Activated naive CD8-positive, alpha-beta T cell treated with anti-CD3 and anti-CD28 coated beads, Interleukin-2, amount 50 U/mL, for 24 hours (primary cell): ENCODE measurements around the gene ARL17B.
"Not testable (repeated sequence)": the region's sequence is repeated elsewhere in the genome, so short reads cannot be mapped to it uniquely, and the experiment has no call there.

Experiments used
- ATAC-seq: fragments of 150-1000 bp; cut with Tn5 transposase; one replicate; pipeline ENCODE4 v1.10.0; 2021
- DNase-seq: peaks from one replicate; pipeline ENCODE4 v3.0.0; 2021
- H3K27ac Mint-ChIP-seq: one replicate; pipeline ENCODE4 v1.8.0; 2021; ENCODE audit warnings: mild to moderate bottlenecking, mixed read lengths
- H3K27me3 Mint-ChIP-seq: one replicate; pipeline ENCODE4 v1.8.0; 2021; ENCODE audit warnings: mixed read lengths
- H3K36me3 Mint-ChIP-seq: one replicate; pipeline ENCODE4 v1.8.0; 2021; ENCODE audit warnings: low read depth, mixed read lengths
- H3K4me1 Mint-ChIP-seq: one replicate; pipeline ENCODE4 v1.8.0; 2021; ENCODE audit warnings: mixed read lengths
- H3K4me3 Mint-ChIP-seq: one replicate; pipeline ENCODE4 v1.8.0; 2021; ENCODE audit warnings: mild to moderate bottlenecking, moderate library complexity, mixed read lengths
- H3K9me3 Mint-ChIP-seq: one replicate; pipeline ENCODE4 v1.8.0; 2021; ENCODE audit warnings: mixed read lengths

Gene ARL17B

GRCh38 chr17:46349060-46349459 lies 12.5 kb downstream of the ARL17B start:
- not testable (repeated sequence) for H3K9me3 Mint-ChIP-seq, DNase-seq, H3K4me3 Mint-ChIP-seq, ATAC-seq, H3K36me3 Mint-ChIP-seq, H3K27ac Mint-ChIP-seq, H3K4me1 Mint-ChIP-seq, H3K27me3 Mint-ChIP-seq

GRCh38 chr17:46348345-46348744 lies 13.2 kb downstream of the ARL17B start:
- H3K9me3 Mint-ChIP-seq, H3K27ac Mint-ChIP-seq, H3K27me3 Mint-ChIP-seq, DNase-seq, H3K36me3 Mint-ChIP-seq, H3K4me3 Mint-ChIP-seq, H3K4me1 Mint-ChIP-seq: not testable (repeated sequence)
- peak; percentile 43 for ATAC-seq

GRCh38 chr17:46342131-46342530 lies 19.4 kb downstream of the ARL17B start:
- H3K27me3 Mint-ChIP-seq, DNase-seq, H3K36me3 Mint-ChIP-seq, H3K9me3 Mint-ChIP-seq, H3K4me1 Mint-ChIP-seq, ATAC-seq, H3K4me3 Mint-ChIP-seq, H3K27ac Mint-ChIP-seq: not testable (repeated sequence)

GRCh38 chr17:46341220-46341619 lies 20.3 kb downstream of the ARL17B start:
- not testable (repeated sequence) for H3K36me3 Mint-ChIP-seq, H3K27me3 Mint-ChIP-seq, H3K27ac Mint-ChIP-seq, DNase-seq, H3K9me3 Mint-ChIP-seq, H3K4me3 Mint-ChIP-seq, ATAC-seq, H3K4me1 Mint-ChIP-seq

GRCh38 chr17:46294831-46295230 lies 66.7 kb downstream of the ARL17B start, which contains the start of gene LRRC37A:
Gene LRRC37A (plus strand): TSS chr17:46295131. CDS start chr17:46295134, 3 bp downstream.
- DNase-seq, H3K27me3 Mint-ChIP-seq, H3K4me3 Mint-ChIP-seq, H3K27ac Mint-ChIP-seq, H3K9me3 Mint-ChIP-seq, H3K36me3 Mint-ChIP-seq, ATAC-seq: not testable (repeated sequence)
- peaks cover 12% of the 10 kb centered on the region for H3K4me1 Mint-ChIP-seq

GRCh38 chr17:46291618-46292017 lies 69.9 kb downstream of the ARL17B start:
- Mint-ChIP-seq H3K4me1 (peaks cover 17% of the 10 kb centered on the region), H3K27ac (peak overlapping the region; percentile 32)
- not testable (repeated sequence) for H3K27me3 Mint-ChIP-seq, DNase-seq, H3K4me3 Mint-ChIP-seq, H3K9me3 Mint-ChIP-seq, ATAC-seq, H3K36me3 Mint-ChIP-seq

DNA sequence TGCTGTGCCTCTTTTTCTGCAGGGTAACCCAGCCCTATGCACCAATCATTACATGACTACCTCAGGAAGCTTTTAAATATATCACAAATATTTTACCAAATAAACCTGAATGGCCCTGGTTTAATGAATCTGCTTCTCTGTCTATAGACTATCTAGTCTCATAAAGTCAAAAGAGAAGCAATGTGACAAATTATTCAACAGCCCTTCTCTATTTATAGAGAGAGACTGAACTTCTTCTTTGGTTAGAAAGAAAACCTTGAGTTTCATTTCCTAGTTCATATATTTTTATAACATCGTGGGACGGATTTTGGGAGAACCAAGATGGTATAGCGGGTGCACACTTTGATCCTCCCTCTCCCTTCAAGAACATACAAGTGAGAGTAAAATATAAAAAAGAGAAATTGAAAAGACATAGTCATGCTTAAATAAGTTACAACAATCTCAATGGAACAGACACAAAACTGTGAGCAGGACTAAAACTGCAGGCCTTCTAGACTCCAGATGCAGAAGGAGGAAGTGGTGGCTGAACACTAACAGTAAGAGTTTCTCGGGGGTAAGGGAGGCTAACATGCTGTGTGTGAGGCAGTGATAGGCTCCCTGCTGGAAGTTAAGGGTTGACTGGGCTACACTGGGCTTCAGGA lies 70.5 kb downstream of the ARL17B start:
- H3K4me3 Mint-ChIP-seq, DNase-seq, H3K36me3 Mint-ChIP-seq, H3K27me3 Mint-ChIP-seq, H3K9me3 Mint-ChIP-seq: not testable (repeated sequence)
- peak; percentile 60 for ATAC-seq
- Mint-ChIP-seq H3K27ac (peak overlapping the region; percentile 32), H3K4me1 (peaks cover 17% of the 10 kb centered on the region)

- not testable (repeated sequence) for H3K36me3 Mint-ChIP-seq, DNase-seq, H3K4me3 Mint-ChIP-seq, ATAC-seq, H3K27me3 Mint-ChIP-seq, H3K9me3 Mint-ChIP-seq, H3K27ac Mint-ChIP-seq
- H3K4me1 Mint-ChIP-seq = peaks cover 40% of the 10 kb centered on the region
Measured at GRCh38 chr17:46287587-46287986, 74.0 kb downstream of the ARL17B start.

DNA sequence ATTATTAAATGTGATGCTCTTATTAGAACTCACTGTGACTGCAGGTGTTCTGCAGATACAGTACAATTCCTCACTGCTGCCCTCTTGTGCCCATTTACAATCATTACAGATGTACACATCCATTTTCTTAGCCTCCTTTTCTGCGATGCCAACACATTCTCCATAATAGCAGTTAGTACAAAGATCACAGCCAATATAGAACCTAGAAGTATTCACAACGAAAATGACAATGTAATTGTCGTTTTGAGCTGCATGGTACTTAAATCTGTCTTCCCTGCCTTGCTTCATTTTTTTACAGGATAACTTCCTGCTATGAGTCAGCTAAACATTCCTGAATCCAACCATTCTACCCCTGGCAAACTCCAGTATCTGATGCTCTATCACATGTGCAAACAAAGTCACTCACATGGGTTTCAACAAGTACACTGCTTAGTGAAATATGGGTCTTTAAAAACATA lies 74.8 kb downstream of the ARL17B start:
- H3K36me3 Mint-ChIP-seq, H3K4me3 Mint-ChIP-seq, H3K27me3 Mint-ChIP-seq, H3K27ac Mint-ChIP-seq, H3K9me3 Mint-ChIP-seq: not testable (repeated sequence)
- peaks cover 40% of the 10 kb centered on the region for H3K4me1 Mint-ChIP-seq
- ATAC-seq (peak; percentile 42), DNase-seq (peak; percentile 73)

- H3K9me3 Mint-ChIP-seq, ATAC-seq, H3K36me3 Mint-ChIP-seq, H3K4me3 Mint-ChIP-seq, H3K27me3 Mint-ChIP-seq, H3K27ac Mint-ChIP-seq, DNase-seq: not testable (repeated sequence)
- peaks cover 29% of the 10 kb centered on the region for H3K4me1 Mint-ChIP-seq
Measured at GRCh38 chr17:46285500-46285899, 76.1 kb downstream of the ARL17B start.

GRCh38 chr17:46284467-46284866 lies 77.1 kb downstream of the ARL17B start:
- H3K36me3 Mint-ChIP-seq, H3K9me3 Mint-ChIP-seq, H3K4me3 Mint-ChIP-seq, H3K27me3 Mint-ChIP-seq: not testable (repeated sequence)
- peak; percentile 100 for ATAC-seq
- H3K27ac Mint-ChIP-seq = peak overlapping the region; percentile 81
- peaks cover 28% of the 10 kb centered on the region for H3K4me1 Mint-ChIP-seq
- DNase-seq = peak; percentile 43

GRCh38 chr17:46282635-46283034 lies 78.9 kb downstream of the ARL17B start:
- ATAC-seq, H3K36me3 Mint-ChIP-seq, H3K27me3 Mint-ChIP-seq, H3K9me3 Mint-ChIP-seq, H3K4me3 Mint-ChIP-seq, DNase-seq, H3K27ac Mint-ChIP-seq: not testable (repeated sequence)
- H3K4me1 Mint-ChIP-seq = peaks cover 28% of the 10 kb centered on the region

GRCh38 chr17:46281336-46281735 lies 80.2 kb downstream of the ARL17B start:
- DNase-seq, ATAC-seq, H3K36me3 Mint-ChIP-seq, H3K4me3 Mint-ChIP-seq, H3K27me3 Mint-ChIP-seq, H3K9me3 Mint-ChIP-seq, H3K27ac Mint-ChIP-seq: not testable (repeated sequence)
- peaks cover 24% of the 10 kb centered on the region for H3K4me1 Mint-ChIP-seq

GRCh38 chr17:46276728-46277479 lies 84.7 kb downstream of the ARL17B start:
- not testable (repeated sequence) for H3K27ac Mint-ChIP-seq, H3K9me3 Mint-ChIP-seq

DNA sequence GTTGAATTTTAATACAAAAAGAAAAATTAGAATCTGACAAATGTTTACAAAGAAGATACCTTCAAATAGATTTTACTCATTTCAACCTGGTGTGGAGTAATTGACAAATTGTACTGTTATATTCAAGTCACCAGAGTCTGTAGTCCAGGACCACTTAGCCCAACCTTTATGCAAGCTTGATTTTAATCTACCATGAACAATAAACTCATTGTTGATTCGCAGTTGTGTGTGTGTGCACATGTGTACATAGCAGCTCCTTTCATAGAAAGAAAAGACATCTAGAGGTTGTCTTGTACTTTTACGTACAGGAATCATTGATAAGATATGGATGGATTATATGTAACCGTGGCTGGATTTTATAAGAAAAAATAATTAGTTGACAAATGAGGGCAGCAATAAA lies 87.3 kb downstream of the ARL17B start:
- H3K27ac Mint-ChIP-seq = no peak overlapping the region
- H3K27me3 Mint-ChIP-seq = peaks cover 4% of the 10 kb centered on the region
- ATAC-seq (no peak), DNase-seq (no peak)
- no peaks in the 10 kb centered on the region for H3K4me1 Mint-ChIP-seq
- no peaks in the 10 kb centered on the region for H3K9me3 Mint-ChIP-seq
- H3K4me3 Mint-ChIP-seq = no peak overlapping the region
- no peaks in the 10 kb centered on the region for H3K36me3 Mint-ChIP-seq

More at GRCh38 chr17:46276728-46277479, 84.7 kb downstream of the ARL17B start:
- H3K27me3 Mint-ChIP-seq, ATAC-seq, DNase-seq, H3K4me1 Mint-ChIP-seq, H3K4me3 Mint-ChIP-seq, H3K36me3 Mint-ChIP-seq: not testable (repeated sequence)
